HepG2 (cell line): ENCODE results near the gene MYH7B. TPM values are rescaled to one million over a fixed set of nuclear protein-coding genes. Genes with fewer than 3 reads are reported as not detected.
A peak's percentile ranks its signal among the peaks of the same experiment; 100 is the strongest.

Source experiments
- GZF1 ChIP-seq: sonication (generic); formaldehyde crosslinking; IDR thresholded peaks from 2 replicates; pipeline ENCODE4 v1.5.1; 2020; ENCODE audit warnings: mild to moderate bottlenecking, missing genetic modification reagents
- HNF1A ChIP-seq, 2 experiments: sonication (generic) in 1 of 2; formaldehyde crosslinking in 1 of 2; IDR thresholded peaks; 2 replicates each; pipeline versions ENCODE4 v1.4.0 to v1.6.1; 2016 to 2020; ENCODE audit warnings: borderline replicate concordance in 1 of 2, low read depth in 1 of 2, mild to moderate bottlenecking in 1 of 2, missing genetic modification reagents in 1 of 2
- KDM2A ChIP-seq: sonication (generic); formaldehyde crosslinking; IDR thresholded peaks from 2 replicates; pipeline ENCODE4 v1.4.0; 2020; ENCODE audit warnings: low read depth, missing genetic modification reagents, borderline replicate concordance
- MEF2D ChIP-seq: sonication (generic); formaldehyde crosslinking; IDR thresholded peaks from 2 replicates; pipeline ENCODE4 v1.5.1; 2020; ENCODE audit warnings: mild to moderate bottlenecking, missing genetic modification reagents
- PATZ1 ChIP-seq: sonication (generic); formaldehyde crosslinking; IDR thresholded peaks from 2 replicates; pipeline ENCODE4 v1.4.0; 2020; ENCODE audit warnings: missing genetic modification reagents
- RARA ChIP-seq: IDR thresholded peaks from 2 replicates; pipeline ENCODE4 v1.6.1; 2016; ENCODE audit warnings: missing genetic modification reagents, missing compliant biosample characterization
- RFX1 ChIP-seq: fragments of 450-650 bp; IDR thresholded peaks from 2 replicates; pipeline ENCODE4 v1.6.1; 2017
- ZBTB25 ChIP-seq: IDR thresholded peaks from 2 replicates; pipeline ENCODE4 v1.6.1; 2018; ENCODE audit warnings: missing genetic modification reagents
- ZNF251 ChIP-seq: sonication (generic); formaldehyde crosslinking; IDR thresholded peaks from 2 replicates; pipeline ENCODE4 v1.9.0; 2021; ENCODE audit warnings: mild to moderate bottlenecking, missing genetic modification reagents
- ZNF280D ChIP-seq: sonication (generic); formaldehyde crosslinking; IDR thresholded peaks from 2 replicates; pipeline ENCODE4 v1.5.1; 2020; ENCODE audit warnings: mild to moderate bottlenecking, missing genetic modification reagents
- ZNF451 ChIP-seq: sonication (generic); formaldehyde crosslinking; IDR thresholded peaks from 2 replicates; pipeline ENCODE4 v1.5.0; 2020; ENCODE audit warnings: mild to moderate bottlenecking, missing genetic modification reagents
- ZNF639 ChIP-seq: conservative IDR thresholded peaks from 2 replicates; pipeline ENCODE4 v1.6.1; 2018; ENCODE audit warnings: missing genetic modification reagents
- ZNF790 ChIP-seq: sonication (generic); formaldehyde crosslinking; IDR thresholded peaks from 2 replicates; pipeline ENCODE4 v1.8.0; 2022; ENCODE audit warnings: missing genetic modification reagents, mild to moderate bottlenecking, borderline replicate concordance
- polyA plus RNA-seq, 8 experiments: library from polyadenylated mRNA; depleted of rRNA in 3 of 8; stranded (reverse) in 7 of 8; unstranded in 1 of 8; fragments of >200 nt; fragmentation: Illumina TruSeq in 4 of 8; extraction: Trizol in 4 of 8; gene quantifications; 2 replicates each; pipeline versions ENCODE4 v1.2.1 to v1.2.3, GENCODE V29; 2011 to 2016; ENCODE audit warnings: low read depth in 4 of 8, missing spikeins in 1 of 8, mixed read lengths in 1 of 8; ENCODE audit not compliant: insufficient read depth in 1 of 8
- total RNA-seq, 5 experiments: library from RNA; depleted of rRNA; stranded (reverse); fragments of >200 nt; fragmentation: Illumina TruSeq; extraction: Trizol; gene quantifications; 2 replicates each; pipeline ENCODE4 v1.2.3, GENCODE V29; 2016; ENCODE audit warnings: low read depth in 1 of 5

The MYH7B gene
- total and polyA plus RNA-seq, 2 of the 13 experiments (the other 11 are each of a cell fraction or from before 2014, with no cell fraction given) = 0.05 to 0.20 TPM

GRCh38 chr20:34977365-34978091 lies 21.9 kb downstream of the MYH7B start (continued):
- TF ChIP-seq MEF2D (peak; percentile 80), RFX1 (no peak), GZF1 (no peak), RARA (CRISPR knock-in tag) (peak; percentile 44; the same call in 1 of the 2 replicates), PATZ1 (CRISPR knock-in tag) (peak; percentile 85), KDM2A (CRISPR knock-in tag) (no peak), ZNF251 (no peak), ZNF280D (no peak), ZNF790 (CRISPR knock-in tag) (no peak), ZBTB25 (no peak), ZNF639 (CRISPR knock-in tag) (no peak), ZNF451 (CRISPR knock-in tag) (no peak), HNF1A (IDR thresholded peaks at IDR 0.05; ENCODE audit: low read depth) (no peak), HNF1A (CRISPR knock-in tag; IDR thresholded peaks at IDR 0.05; ENCODE audit: borderline replicate concordance) (no peak)
